HepG2 (cell line): ENCODE measurements around the gene FITM2. TPM values are rescaled to one million over a fixed set of nuclear protein-coding genes. Genes with fewer than 3 reads are reported as not detected.

ENCODE experiments used
- ARID3A ChIP-seq: IDR thresholded peaks from 2 replicates; pipeline ENCODE4 v1.6.1; 2012; ENCODE audit warnings: low read depth, low read length, improper control_type of control experiment
- EEA1 ChIP-seq: sonication (generic); formaldehyde crosslinking; IDR thresholded peaks from 2 replicates; pipeline ENCODE4 v1.5.1; 2020; ENCODE audit warnings: mild to moderate bottlenecking, missing genetic modification reagents, borderline replicate concordance
- MIER2 ChIP-seq: IDR thresholded peaks from 2 replicates; pipeline ENCODE4 v1.6.1; 2016; ENCODE audit warnings: missing biosample characterization, missing genetic modification reagents
- NBN ChIP-seq: fragments of 450-650 bp; conservative IDR thresholded peaks from 2 replicates; pipeline ENCODE4 v1.6.1; 2017
- NCOA2 ChIP-seq: sonication (generic); formaldehyde crosslinking; IDR thresholded peaks from 2 replicates; pipeline ENCODE4 v1.8.0; 2022; ENCODE audit warnings: inconsistent platforms
- NFKBIZ ChIP-seq: IDR thresholded peaks from 2 replicates; pipeline ENCODE4 v1.6.1; 2018; ENCODE audit warnings: missing genetic modification reagents, missing compliant biosample characterization
- NR1H2 ChIP-seq: sonication (generic); formaldehyde crosslinking; IDR thresholded peaks from 2 replicates; pipeline ENCODE4 v1.8.1; 2022; ENCODE audit warnings: low read depth, missing genetic modification reagents, borderline replicate concordance
- PBX3 ChIP-seq: sonication (generic); formaldehyde crosslinking; IDR thresholded peaks from 2 replicates; pipeline ENCODE4 v1.8.1; 2023; ENCODE audit warnings: missing genetic modification reagents, inconsistent platforms, borderline replicate concordance
- RAD51 ChIP-seq: fragments of 450-650 bp; IDR thresholded peaks from 2 replicates; pipeline ENCODE4 v1.6.1; 2016; ENCODE audit warnings: borderline replicate concordance
- SAP130 ChIP-seq: IDR thresholded peaks from 2 replicates; pipeline ENCODE4 v1.6.1; 2016; ENCODE audit warnings: low read depth
- SMAD9 ChIP-seq: sonication (generic); formaldehyde crosslinking; IDR thresholded peaks from 2 replicates; pipeline ENCODE4 v1.5.1; 2020; ENCODE audit warnings: mild to moderate bottlenecking, missing genetic modification reagents
- SMC3 ChIP-seq: IDR thresholded peaks from 2 replicates; pipeline ENCODE4 v1.6.1; 2011; ENCODE audit warnings: low read length, improper control_type of control experiment
- SNAPC5 ChIP-seq: sonication (generic); formaldehyde crosslinking; IDR thresholded peaks from 2 replicates; pipeline ENCODE4 v1.8.1; 2023; ENCODE audit warnings: mild to moderate bottlenecking, missing genetic modification reagents, borderline replicate concordance
- SRSF4 ChIP-seq: fragments of 200-400 bp; formaldehyde crosslinking; IDR thresholded peaks from one replicate; pipeline ENCODE4 v1.6.1; 2018; ENCODE audit warnings: mild to moderate bottlenecking, low read depth, low read length, moderate library complexity; ENCODE audit not compliant: poor library complexity, severe bottlenecking
- TEAD3 ChIP-seq: optimal IDR thresholded peaks from 2 replicates; pipeline ENCODE3; 2016; ENCODE audit warnings: borderline replicate concordance
- ZBTB38 ChIP-seq: sonication (generic); formaldehyde crosslinking; IDR thresholded peaks from 2 replicates; pipeline ENCODE4 v1.5.1; 2020; ENCODE audit warnings: mild to moderate bottlenecking, missing genetic modification reagents
- ZNF251 ChIP-seq: sonication (generic); formaldehyde crosslinking; IDR thresholded peaks from 2 replicates; pipeline ENCODE4 v1.9.0; 2021; ENCODE audit warnings: mild to moderate bottlenecking, missing genetic modification reagents
- ZNF609 ChIP-seq: sonication (generic); formaldehyde crosslinking; IDR thresholded peaks from 2 replicates; pipeline ENCODE4 v1.4.0; 2020; ENCODE audit warnings: mild to moderate bottlenecking, missing genetic modification reagents, borderline replicate concordance
- ZNF687 ChIP-seq: sonication (generic); formaldehyde crosslinking; IDR thresholded peaks from 2 replicates; pipeline ENCODE4 v1.5.1; 2020; ENCODE audit warnings: mild to moderate bottlenecking, missing genetic modification reagents, moderate library complexity
- polyA plus RNA-seq, 8 experiments: library from polyadenylated mRNA; depleted of rRNA in 3 of 8; stranded (reverse) in 7 of 8; unstranded in 1 of 8; fragments of >200 nt; fragmentation: Illumina TruSeq in 4 of 8; extraction: Trizol in 4 of 8; gene quantifications; 2 replicates each; pipeline versions ENCODE4 v1.2.1 to v1.2.3, GENCODE V29; 2011 to 2016; ENCODE audit warnings: low read depth in 4 of 8, missing spikeins in 1 of 8, mixed read lengths in 1 of 8; ENCODE audit not compliant: insufficient read depth in 1 of 8
- total RNA-seq, 5 experiments: library from RNA; depleted of rRNA; stranded (reverse); fragments of >200 nt; fragmentation: Illumina TruSeq; extraction: Trizol; gene quantifications; 2 replicates each; pipeline ENCODE4 v1.2.3, GENCODE V29; 2016; ENCODE audit warnings: low read depth in 1 of 5

Gene FITM2
- total and polyA plus RNA-seq, 2 of the 13 experiments (the other 11 are each of a cell fraction or from before 2014, with no cell fraction given): 9.6 to 24.5 TPM

- no peak for TF ChIP-seq PBX3 (CRISPR knock-in tag)
- TF ChIP-seq EEA1 (CRISPR knock-in tag): 0 out of 2 replicates have a peak, but pooled peaks have one; percentile 66
- TF ChIP-seq ZNF687: 0 out of 2 replicates have a peak, but pooled peaks have one; percentile 37
- TF ChIP-seq NFKBIZ (CRISPR knock-in tag): no peak
- no peak for TF ChIP-seq SMAD9 (CRISPR knock-in tag)
- peak; percentile 89 for TF ChIP-seq SMC3
- TF ChIP-seq SRSF4: no peak
- TF ChIP-seq SNAPC5 (CRISPR knock-in tag): no peak
- no peak for TF ChIP-seq NR1H2
- peak; percentile 16; the same call in 1 of the 2 replicates for TF ChIP-seq ZBTB38 (CRISPR knock-in tag)
- peak; percentile 14 for TF ChIP-seq TEAD3
- TF ChIP-seq ZNF251: no peak
- TF ChIP-seq RAD51: no peak
- no peak for TF ChIP-seq NCOA2 (CRISPR knock-in tag)
- TF ChIP-seq ZNF609 (CRISPR knock-in tag): no peak
- peak; percentile 84 for TF ChIP-seq MIER2 (CRISPR knock-in tag)
- TF ChIP-seq SAP130 (CRISPR knock-in tag): peak; percentile 53
- TF ChIP-seq ARID3A: no peak
- TF ChIP-seq NBN: no peak
These were observed 57.5 kb downstream of the FITM2 start (continued) for GRCh38 chr20:44253528-44253927.
